Esophagus squamous epithelium (tissue), 5 donors: ENCODE measurements around the gene SMOC1. TPM values are rescaled to one million over a fixed set of nuclear protein-coding genes. Genes with fewer than 3 reads are reported as not detected.

Experiments
- DNase-seq: peaks from one replicate; lab custom pipeline; 2025; lab: John Stamatoyannopoulos, UW
- H3K27ac ChIP-seq, 4 donors: fragments of 200-600 bp; sonication (generic); one replicate each; pipeline ENCODE4 v1.5.1; 2016 to 2019; ENCODE audit warnings: mild to moderate bottlenecking in 1 of 4
- H3K27me3 ChIP-seq, 4 donors: fragments of 200-600 bp; sonication (generic); 1 replicate in 3 of 4; 2 replicates in 1 of 4; pipeline versions ENCODE4 v1.5.1 to v1.6.0; 2017 to 2021; ENCODE audit warnings: antibody characterized with exemption in 1 of 4
- H3K36me3 ChIP-seq, 3 donors: fragments of 200-600 bp; sonication (generic); one replicate each; pipeline ENCODE4 v1.5.1; 2016 to 2019
- H3K4me1 ChIP-seq, 3 donors: fragments of 200-600 bp; sonication (generic); one replicate each; pipeline ENCODE4 v1.5.1; 2017 to 2019
- H3K4me3 ChIP-seq, 4 donors: fragments of 200-600 bp; sonication (generic); 1 replicate in 3 of 4; 2 replicates in 1 of 4; pipeline ENCODE4 v1.5.1; 2016 to 2019; ENCODE audit warnings: mild to moderate bottlenecking in 2 of 4, moderate library complexity in 1 of 4
- H3K9me3 ChIP-seq, 3 donors: fragments of 200-600 bp; sonication (generic); one replicate each; pipeline ENCODE4 v1.5.1; 2016 to 2019
- POLR2A ChIP-seq, 4 donors: fragments of 450-650 bp; IDR thresholded peaks; one replicate each; pipeline ENCODE4 v1.6.1; 2017; ENCODE audit warnings: antibody characterized with exemption in 4 of 4, mild to moderate bottlenecking in 4 of 4, moderate library complexity in 3 of 4
- WGBS, 2 donors: methylation state at CpG; one replicate each; pipeline ENCODE4 v1.1.5; 2018; 5-methylcytosine and 5-hydroxymethylcytosine counted together
- intact Hi-C: fragments of 100-400 bp; cut with DNase I; formaldehyde crosslinking; loops from one replicate; pipeline ENCODE4 v1.15.0; 2022
- total RNA-seq, 4 donors: library from RNA; depleted of rRNA; stranded (reverse); fragments of >200 nt; gene quantifications; one replicate each; pipeline ENCODE4 v1.1.0, GENCODE V29; 2016
- TF ChIP-seq, protein P1 (sequence below), 6 experiments: fragments of 450-650 bp in 4 of 6; fragments of 200-600 bp in 2 of 6; sonication (generic) in 2 of 6; IDR thresholded peaks; one replicate each; pipeline ENCODE4 v1.5.1; 2016 to 2019; ENCODE audit warnings: antibody characterized with exemption in 6 of 6, mild to moderate bottlenecking in 4 of 6, moderate library complexity in 4 of 6
- donor health status: DM: yes; HTN: yes; CAD: no.

SMOC1 gene
- total RNA-seq, 4 donors from 2014 or later: 1.1 TPM; not detected in 3

- DNase-seq: no peak
- intact Hi-C loops: no loop called here
Observed at GRCh38 chr14:69842686-69843420, 36.4 kb upstream of the SMOC1 start.

DNA sequence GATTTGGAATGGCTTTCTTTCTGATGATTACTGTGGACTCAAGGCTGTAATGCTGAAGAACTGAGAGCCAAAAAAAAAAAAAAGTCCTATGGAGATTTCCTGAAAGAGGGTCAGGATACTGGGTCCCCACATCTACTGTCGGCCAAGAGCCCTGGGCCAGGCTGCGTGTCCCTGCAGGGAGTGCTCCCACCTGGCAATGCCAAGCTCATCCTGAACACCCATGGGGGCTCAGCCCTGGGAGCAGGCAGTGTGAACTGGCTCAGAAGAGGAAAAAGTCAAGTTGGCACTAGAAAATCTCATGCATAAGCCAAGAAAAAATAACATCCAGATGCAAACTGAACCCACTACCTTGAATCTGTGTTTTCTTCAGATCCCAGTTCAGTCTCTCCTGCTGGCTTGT is 35.0 kb upstream of the SMOC1 start:
- 90 to 92% methylated on average over 2 of the region's 2 CpGs for WGBS, 2 donors
- intact Hi-C loops: no loop called here
- no peak for DNase-seq

More at GRCh38 chr14:69842686-69843420, 36.4 kb upstream of the SMOC1 start:
- H3K27me3 ChIP-seq: peaks cover 0 to 62% (median 0%) of the 10 kb centered on the region in 4 donors
- H3K9me3 ChIP-seq: no peaks in the 10 kb centered on the region
- TF ChIP-seq, protein P1, sequence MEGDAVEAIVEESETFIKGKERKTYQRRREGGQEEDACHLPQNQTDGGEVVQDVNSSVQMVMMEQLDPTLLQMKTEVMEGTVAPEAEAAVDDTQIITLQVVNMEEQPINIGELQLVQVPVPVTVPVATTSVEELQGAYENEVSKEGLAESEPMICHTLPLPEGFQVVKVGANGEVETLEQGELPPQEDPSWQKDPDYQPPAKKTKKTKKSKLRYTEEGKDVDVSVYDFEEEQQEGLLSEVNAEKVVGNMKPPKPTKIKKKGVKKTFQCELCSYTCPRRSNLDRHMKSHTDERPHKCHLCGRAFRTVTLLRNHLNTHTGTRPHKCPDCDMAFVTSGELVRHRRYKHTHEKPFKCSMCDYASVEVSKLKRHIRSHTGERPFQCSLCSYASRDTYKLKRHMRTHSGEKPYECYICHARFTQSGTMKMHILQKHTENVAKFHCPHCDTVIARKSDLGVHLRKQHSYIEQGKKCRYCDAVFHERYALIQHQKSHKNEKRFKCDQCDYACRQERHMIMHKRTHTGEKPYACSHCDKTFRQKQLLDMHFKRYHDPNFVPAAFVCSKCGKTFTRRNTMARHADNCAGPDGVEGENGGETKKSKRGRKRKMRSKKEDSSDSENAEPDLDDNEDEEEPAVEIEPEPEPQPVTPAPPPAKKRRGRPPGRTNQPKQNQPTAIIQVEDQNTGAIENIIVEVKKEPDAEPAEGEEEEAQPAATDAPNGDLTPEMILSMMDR (IDR thresholded peaks at IDR 0.05): no peak
- TF ChIP-seq POLR2A (IDR thresholded peaks at IDR 0.05): no peak
- no peak overlapping the region for H3K4me3 ChIP-seq
- WGBS, 2 donors: 45 to 63% methylated on average over 10 to 11 of the region's 13 CpGs
- H3K4me1 ChIP-seq: no peaks in the 10 kb centered on the region
- H3K27ac ChIP-seq: no peak overlapping the region
- H3K36me3 ChIP-seq: no peaks in the 10 kb centered on the region

DNA sequence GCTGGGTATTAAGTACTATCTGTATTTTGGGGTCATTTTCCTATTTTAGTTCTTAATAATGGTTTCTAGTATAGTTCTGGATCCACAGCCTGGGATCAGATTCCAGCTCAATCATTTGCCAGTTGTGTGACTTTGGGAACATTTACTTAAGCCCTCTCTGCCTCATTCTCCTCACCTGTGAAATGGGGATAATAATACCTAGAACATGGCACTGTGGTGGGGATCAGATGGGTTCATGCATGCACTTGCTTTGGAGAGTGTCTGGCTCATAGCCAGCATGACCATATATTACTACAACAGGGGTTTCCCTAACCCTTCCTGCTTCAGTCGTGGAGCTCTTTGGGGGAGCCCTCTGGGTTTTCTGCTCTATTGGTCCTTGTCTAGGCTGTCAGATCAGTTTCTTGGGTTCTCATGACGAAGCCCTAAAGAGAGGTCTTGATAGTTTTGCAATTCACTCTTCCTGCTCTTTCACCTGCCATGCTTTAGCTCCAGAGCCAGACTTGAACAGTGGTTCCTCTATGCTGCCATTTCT is 34.1 kb upstream of the SMOC1 start:
- peaks cover 0 to 75% (median 0%) of the 10 kb centered on the region in 4 donors for H3K27me3 ChIP-seq
- H3K9me3 ChIP-seq: no peaks in the 10 kb centered on the region
- no peaks in the 10 kb centered on the region for H3K36me3 ChIP-seq
- H3K27ac ChIP-seq: no peak overlapping the region
- H3K4me1 ChIP-seq: no peaks in the 10 kb centered on the region
- no peak overlapping the region for H3K4me3 ChIP-seq
- TF ChIP-seq, protein P1 (IDR thresholded peaks at IDR 0.05): no peak
- TF ChIP-seq POLR2A (IDR thresholded peaks at IDR 0.05): no peak
- intact Hi-C loops: no loop called here
- DNase-seq: no peak
- 34 to 36% methylated on average over 2 of the region's 2 CpGs for WGBS, 2 donors

More for the DNA sequence above, 35.0 kb upstream of the SMOC1 start:
- TF ChIP-seq, protein P1 (IDR thresholded peaks at IDR 0.05): no peak
- no peak for TF ChIP-seq POLR2A (IDR thresholded peaks at IDR 0.05)
- no peaks in the 10 kb centered on the region for H3K9me3 ChIP-seq
- H3K4me3 ChIP-seq: no peak overlapping the region
- peaks cover 0 to 71% (median 0%) of the 10 kb centered on the region in 4 donors for H3K27me3 ChIP-seq
- no peaks in the 10 kb centered on the region for H3K36me3 ChIP-seq
- no peaks in the 10 kb centered on the region for H3K4me1 ChIP-seq
- H3K27ac ChIP-seq: no peak overlapping the region

GRCh38 chr14:69845787-69846186 is 33.4 kb upstream of the SMOC1 start:
- DNase-seq: no peak
- Histone ChIP-seq H3K9me3 (no peaks in the 10 kb centered on the region), H3K27me3 (peaks cover 0 to 71% (median 0%) of the 10 kb centered on the region in 4 donors), H3K4me3 (no peak overlapping the region), H3K4me1 (no peaks in the 10 kb centered on the region), H3K36me3 (no peaks in the 10 kb centered on the region), H3K27ac (no peak overlapping the region)
- intact Hi-C loops: no loop called here
- TF ChIP-seq, protein P1 (IDR thresholded peaks at IDR 0.05): no peak
- no peak for TF ChIP-seq POLR2A (IDR thresholded peaks at IDR 0.05)
- WGBS, 2 donors: 26 to 44% methylated on average over 5 of the region's 5 CpGs

GRCh38 chr14:69848156-69848555 is 31.1 kb upstream of the SMOC1 start:
- Histone ChIP-seq H3K27ac (no peak overlapping the region), H3K9me3 (no peaks in the 10 kb centered on the region), H3K27me3 (peaks cover 0 to 53% (median 0%) of the 10 kb centered on the region in 4 donors), H3K4me3 (no peak overlapping the region), H3K4me1 (no peaks in the 10 kb centered on the region), H3K36me3 (no peaks in the 10 kb centered on the region)
- no peak for DNase-seq
- 61 to 80% methylated on average over 1 to 2 of the region's 2 CpGs for WGBS, 2 donors
- TF ChIP-seq, protein P1 (IDR thresholded peaks at IDR 0.05): no peak
- no peak for TF ChIP-seq POLR2A (IDR thresholded peaks at IDR 0.05)
- intact Hi-C loops: no loop called here
